ENCODE measurements around the gene CNTN5. TPM values are rescaled to one million over a fixed set of nuclear protein-coding genes. Genes with fewer than 3 reads are reported as not detected.

The CNTN5 gene
- total RNA-seq, 1 donor from 2014 or later: 0.15 TPM

DNA sequence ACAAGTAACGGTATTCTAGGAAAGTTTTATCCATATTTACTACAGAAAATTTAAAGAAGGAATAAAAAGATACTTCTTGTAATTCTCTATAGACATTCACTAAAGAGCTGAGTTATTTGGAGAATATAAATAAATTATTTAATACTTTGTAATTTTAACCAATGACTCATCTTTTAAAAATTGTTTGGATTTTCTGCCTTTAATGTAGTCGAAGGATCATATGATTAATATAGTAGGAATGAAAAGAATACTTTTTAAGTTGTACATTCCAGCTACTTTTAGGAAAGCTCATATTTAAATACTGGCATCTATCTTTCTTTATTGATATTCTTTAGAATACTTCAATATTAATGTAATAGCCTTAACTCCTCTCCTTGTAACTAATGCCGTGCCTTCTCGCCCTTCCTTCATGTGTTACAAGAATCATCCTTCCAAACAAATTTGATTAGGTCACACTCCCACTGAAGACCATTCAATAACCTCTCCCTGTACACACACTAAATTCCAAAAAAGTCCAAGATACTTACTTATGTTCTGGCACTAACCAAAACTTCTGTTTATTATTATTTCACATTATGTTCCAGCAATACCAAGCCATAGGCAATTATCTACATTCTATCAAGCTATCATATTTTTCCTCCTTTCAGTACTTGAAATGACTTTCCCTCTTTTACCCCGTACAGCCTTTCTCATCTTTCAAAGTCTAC lies 501.9 kb downstream of the CNTN5 start:
- Mint-ChIP-seq H3K4me1 (ENCODE audit: unreplicated experiment) (no peaks in the 10 kb centered on the region), H3K9me3 (ENCODE audit: unreplicated experiment) (no peaks in the 10 kb centered on the region), H3K27me3 (ENCODE audit: unreplicated experiment) (peaks cover under 1% of the 10 kb centered on the region), H3K4me3 (ENCODE audit: unreplicated experiment) (no peak overlapping the region), H3K36me3 (ENCODE audit: low read depth, unreplicated experiment) (no peaks in the 10 kb centered on the region), H3K27ac (ENCODE audit: unreplicated experiment) (no peak overlapping the region)
- TF ChIP-seq CTCF (IDR thresholded peaks at IDR 0.05; ENCODE audit: unreplicated experiment): no peak
- DNase-seq (ENCODE audit: low spot score): no peak

- no peaks in the 10 kb centered on the region for H3K4me1 Mint-ChIP-seq (ENCODE audit: unreplicated experiment)
- no peaks in the 10 kb centered on the region for H3K27me3 Mint-ChIP-seq (ENCODE audit: unreplicated experiment)
- no peak for DNase-seq (ENCODE audit: low spot score)
- H3K27ac Mint-ChIP-seq (ENCODE audit: unreplicated experiment): no peak overlapping the region
- no peaks in the 10 kb centered on the region for H3K9me3 Mint-ChIP-seq (ENCODE audit: unreplicated experiment)
- no peak for TF ChIP-seq CTCF (IDR thresholded peaks at IDR 0.05; ENCODE audit: unreplicated experiment)
- H3K4me3 Mint-ChIP-seq (ENCODE audit: unreplicated experiment): no peak overlapping the region
- H3K36me3 Mint-ChIP-seq (ENCODE audit: low read depth, unreplicated experiment): no peaks in the 10 kb centered on the region
Measured at GRCh38 chr11:99531468-99531867, 510.7 kb downstream of the CNTN5 start.

DNA sequence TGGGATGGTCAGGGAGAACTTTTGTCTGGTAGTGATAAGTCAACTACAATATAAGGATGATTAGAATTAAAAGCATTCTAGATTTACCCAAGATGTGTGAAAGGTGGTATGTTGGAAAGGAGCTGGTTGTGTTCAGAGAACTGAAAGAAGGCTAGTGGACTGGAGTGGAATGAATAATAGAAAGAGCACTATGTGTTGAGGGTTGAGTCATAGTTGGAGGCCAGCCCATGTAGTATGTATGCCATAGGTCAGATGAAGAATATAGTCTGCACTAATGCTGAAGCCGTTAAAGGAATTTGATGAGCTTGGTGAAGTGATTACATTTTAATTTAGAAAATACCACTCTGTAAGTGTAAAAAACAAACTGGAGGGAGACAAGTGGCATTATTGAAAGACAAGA lies 514.1 kb downstream of the CNTN5 start:
- no peak overlapping the region for H3K4me3 Mint-ChIP-seq (ENCODE audit: unreplicated experiment)
- H3K4me1 Mint-ChIP-seq (ENCODE audit: unreplicated experiment): no peaks in the 10 kb centered on the region
- H3K27me3 Mint-ChIP-seq (ENCODE audit: unreplicated experiment): no peaks in the 10 kb centered on the region
- no peaks in the 10 kb centered on the region for H3K9me3 Mint-ChIP-seq (ENCODE audit: unreplicated experiment)
- no peaks in the 10 kb centered on the region for H3K36me3 Mint-ChIP-seq (ENCODE audit: low read depth, unreplicated experiment)
- no peak for TF ChIP-seq CTCF (IDR thresholded peaks at IDR 0.05; ENCODE audit: unreplicated experiment)
- H3K27ac Mint-ChIP-seq (ENCODE audit: unreplicated experiment): no peak overlapping the region
- no peak for DNase-seq (ENCODE audit: low spot score)

GRCh38 chr11:99535406-99535805 lies 514.7 kb downstream of the CNTN5 start:
- no peak for TF ChIP-seq CTCF (IDR thresholded peaks at IDR 0.05; ENCODE audit: unreplicated experiment)
- no peak for DNase-seq (ENCODE audit: low spot score)

GRCh38 chr11:99535819-99536218 lies 515.1 kb downstream of the CNTN5 start:
- no peak for TF ChIP-seq CTCF (IDR thresholded peaks at IDR 0.05; ENCODE audit: unreplicated experiment)
- Mint-ChIP-seq H3K9me3 (ENCODE audit: unreplicated experiment) (no peaks in the 10 kb centered on the region), H3K27me3 (ENCODE audit: unreplicated experiment) (no peaks in the 10 kb centered on the region), H3K4me3 (ENCODE audit: unreplicated experiment) (no peak overlapping the region), H3K36me3 (ENCODE audit: low read depth, unreplicated experiment) (no peaks in the 10 kb centered on the region), H3K27ac (ENCODE audit: unreplicated experiment) (no peak overlapping the region), H3K4me1 (ENCODE audit: unreplicated experiment) (no peaks in the 10 kb centered on the region)
- DNase-seq (ENCODE audit: low spot score): no peak

More at GRCh38 chr11:99535406-99535805, 514.7 kb downstream of the CNTN5 start:
- no peak overlapping the region for H3K4me3 Mint-ChIP-seq (ENCODE audit: unreplicated experiment)
- no peaks in the 10 kb centered on the region for H3K27me3 Mint-ChIP-seq (ENCODE audit: unreplicated experiment)
- no peak overlapping the region for H3K27ac Mint-ChIP-seq (ENCODE audit: unreplicated experiment)
- H3K4me1 Mint-ChIP-seq (ENCODE audit: unreplicated experiment): no peaks in the 10 kb centered on the region
- H3K36me3 Mint-ChIP-seq (ENCODE audit: low read depth, unreplicated experiment): no peaks in the 10 kb centered on the region
- H3K9me3 Mint-ChIP-seq (ENCODE audit: unreplicated experiment): no peaks in the 10 kb centered on the region

All from endothelial cell (in vitro differentiated cells).